Left lobe of liver (tissue), 2 donors: ENCODE results near the gene CUBN. TPM values are rescaled to one million over a fixed set of nuclear protein-coding genes. Genes with fewer than 3 reads are reported as not detected.
A peak's percentile ranks its signal among the peaks of the same experiment; 100 is the strongest.

ENCODE experiments used
- ATAC-seq: fragments of 200-7000 bp; cut with Tn5 transposase; one replicate; pipeline ENCODE4 v1.9.1; 2020; ENCODE audit warnings: mild to moderate bottlenecking, moderate library complexity
- DNase-seq: peaks from one replicate; pipeline ENCODE4 v3.0.0-alpha.2; 2020; ENCODE audit warnings: low spot score
- total RNA-seq: library from RNA; stranded (reverse); gene quantifications from one replicate; pipeline ENCODE4 v1.2.1, GENCODE V29; 2021
- donor health status: DM: no; HTN: no; CAD: no; lungs with moderate emphysema.
- donor health status: DM: no; HTN: yes; CAD: no.

The CUBN gene
- total RNA-seq, 1 donor from 2014 or later, result 0.25 TPM

- DNase-seq, result no peak
Observed at GRCh38 chr10:16931930-16932329, 197.7 kb downstream of the CUBN start.

DNA sequence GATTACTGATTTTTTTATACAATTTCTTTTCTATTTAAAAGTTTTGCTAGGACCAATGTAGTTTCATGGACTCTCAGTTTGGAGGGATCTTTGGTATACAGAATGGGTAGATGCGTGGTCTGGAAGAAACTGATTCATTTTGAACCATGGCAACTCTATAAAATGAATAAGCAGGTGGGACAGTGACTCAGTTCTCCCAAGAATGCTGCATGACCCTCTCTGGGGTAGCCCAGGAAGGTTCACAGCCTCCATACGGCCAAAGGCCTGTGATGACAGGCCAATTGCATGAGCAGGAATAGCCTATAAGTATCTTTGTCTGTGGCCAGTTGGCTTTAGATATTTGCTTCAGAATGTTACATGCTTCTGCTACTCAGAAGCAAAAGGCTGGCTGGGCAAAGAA is 199.1 kb downstream of the CUBN start:
- no peak for DNase-seq
- ATAC-seq, result no peak

More at GRCh38 chr10:16931930-16932329, 197.7 kb downstream of the CUBN start:
- no peak for ATAC-seq

DNA sequence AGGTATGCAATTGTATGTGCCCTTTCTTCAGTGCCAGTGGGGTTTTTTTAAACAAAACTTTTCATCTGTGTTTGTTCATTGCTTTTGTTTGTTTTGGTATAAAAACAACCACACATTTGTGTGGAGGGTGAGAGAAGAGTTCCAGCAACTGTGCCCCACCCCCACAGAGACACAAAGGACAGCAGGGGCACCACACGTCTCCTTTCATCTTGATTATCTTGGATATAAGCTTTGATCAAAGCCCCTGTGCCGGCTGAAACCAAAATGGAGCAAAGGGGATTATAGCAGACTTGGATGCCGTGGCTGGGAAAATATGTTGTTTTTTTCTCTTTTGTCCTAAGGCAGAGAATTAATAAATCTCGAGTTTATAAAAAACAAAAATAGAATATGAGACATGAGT is 200.5 kb downstream of the CUBN start:
- no peak for DNase-seq
- ATAC-seq, result no peak

DNA sequence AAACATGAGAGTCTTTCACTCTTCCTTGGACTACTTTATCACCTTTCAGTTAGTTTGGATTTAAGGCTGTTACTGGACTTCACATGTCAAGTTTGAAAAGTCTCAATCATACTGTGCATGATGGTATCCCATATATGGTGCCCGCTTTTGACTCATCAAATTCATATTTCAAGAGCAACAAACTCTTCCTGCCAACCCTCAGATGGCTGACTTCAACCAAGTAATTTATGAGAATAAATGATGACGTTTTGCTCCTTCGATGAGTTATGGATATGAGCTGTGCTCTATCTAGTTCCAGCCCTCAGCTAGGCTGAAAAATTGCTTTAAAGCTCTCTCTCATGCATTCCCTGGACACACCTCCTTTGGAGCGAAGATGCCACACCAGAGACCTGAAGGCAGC is 202.1 kb downstream of the CUBN start:
- ATAC-seq (no peak), DNase-seq (no peak)

DNA sequence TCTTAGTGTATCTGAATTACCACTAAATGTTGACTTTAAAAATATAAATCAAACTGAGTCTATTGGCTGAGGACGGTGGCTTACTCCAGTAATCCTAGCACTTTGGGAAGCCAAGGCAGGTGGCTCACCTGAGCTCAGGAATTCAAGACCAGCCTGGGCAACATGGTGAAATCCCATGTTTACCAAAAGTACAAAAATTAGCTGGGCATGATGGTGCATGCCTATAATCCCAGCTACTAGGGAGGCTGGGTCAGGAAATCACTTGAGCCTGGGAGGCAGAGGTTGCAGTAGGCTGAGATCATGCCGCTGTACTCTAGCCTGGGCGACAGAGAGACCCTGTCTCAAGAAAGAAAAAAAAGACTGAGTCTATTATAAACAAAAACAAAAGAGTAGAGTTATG is 205.9 kb downstream of the CUBN start:
- no peak for DNase-seq
- no peak for ATAC-seq

- no peak for DNase-seq
- no peak for ATAC-seq
Observed at GRCh38 chr10:16923309-16923708, 206.3 kb downstream of the CUBN start.

DNA sequence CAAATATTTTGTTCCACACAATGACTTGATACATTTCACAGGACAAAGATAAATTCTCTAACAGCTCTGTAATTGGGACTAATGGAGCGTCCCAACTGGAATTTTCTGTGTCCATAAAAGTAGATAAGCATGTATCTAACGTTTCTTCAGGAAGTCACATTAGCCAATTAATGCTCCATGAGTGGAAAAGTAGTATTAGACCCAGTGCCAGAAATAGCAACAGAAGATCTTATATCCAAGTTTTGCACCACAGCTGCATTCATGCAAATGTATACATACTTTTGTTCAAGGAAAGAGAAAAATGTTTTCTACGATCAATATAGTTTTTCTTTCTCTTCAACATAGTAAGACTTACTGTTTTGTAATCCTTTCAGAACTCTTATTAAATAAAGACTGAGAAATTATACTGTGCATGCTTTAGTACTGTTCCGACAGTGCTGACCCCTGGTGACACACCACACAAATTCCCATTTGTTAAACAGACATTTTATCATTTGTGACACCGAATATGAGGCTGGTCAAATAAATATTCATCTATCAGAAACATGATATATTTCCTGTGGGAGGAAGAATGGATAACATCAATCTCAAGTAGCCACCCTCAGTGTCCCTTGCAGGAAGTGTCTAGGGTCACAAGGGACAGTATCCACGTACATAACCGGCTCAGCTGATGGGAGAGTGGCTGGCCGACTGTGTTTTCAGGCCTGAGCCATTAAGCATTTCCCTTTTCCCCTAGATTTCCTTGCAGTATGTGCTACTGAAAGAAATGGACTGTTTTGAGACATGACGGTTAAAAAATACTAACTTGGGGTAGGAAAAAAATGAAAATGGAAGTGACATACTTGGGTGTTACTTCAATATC is 210.3 kb downstream of the CUBN start:
- ATAC-seq (no peak), DNase-seq (no peak)

- DNase-seq (no peak), ATAC-seq (no peak)
Observed at GRCh38 chr10:16916496-16916895, 213.1 kb downstream of the CUBN start.

DNA sequence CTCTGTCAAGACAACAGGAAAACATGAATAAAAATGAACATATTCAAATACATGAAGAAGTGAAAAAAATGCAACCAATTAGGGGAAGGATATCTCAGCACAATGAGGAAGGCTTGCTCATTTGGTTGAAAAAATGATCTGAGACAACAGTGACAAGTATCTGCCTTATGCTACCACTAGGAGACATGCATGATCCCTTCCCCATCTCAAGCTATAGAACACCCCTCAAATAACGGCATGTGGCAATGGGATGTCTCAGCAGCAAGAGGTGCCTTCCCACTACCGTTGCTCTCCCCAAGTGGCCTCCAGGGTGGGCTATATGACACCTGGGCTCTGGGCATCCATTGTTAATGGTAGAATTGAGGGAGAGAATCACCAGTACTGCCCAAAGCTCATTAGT is 214.3 kb downstream of the CUBN start:
- ATAC-seq, result no peak
- no peak for DNase-seq

GRCh38 chr10:16913266-16913665 is 216.3 kb downstream of the CUBN start:
- ATAC-seq, result no peak
- no peak for DNase-seq

DNA sequence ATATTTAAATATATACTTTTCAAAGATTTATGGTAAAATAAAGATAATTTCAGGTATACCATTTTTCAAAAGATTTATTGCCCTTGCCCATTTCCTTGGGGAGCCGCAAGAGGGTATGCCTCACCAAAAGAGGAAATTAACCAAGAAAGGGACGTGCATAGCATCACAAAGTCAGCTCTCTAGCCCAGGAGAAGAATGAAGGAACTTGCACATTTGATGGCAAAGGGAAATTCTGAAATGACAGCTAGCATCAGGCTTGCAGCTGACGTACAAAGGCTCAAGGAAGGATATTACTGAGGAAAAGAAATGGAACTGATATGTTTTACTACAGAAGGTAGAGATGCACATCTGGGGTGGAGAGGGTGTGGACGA is 218.8 kb downstream of the CUBN start:
- ATAC-seq (no peak), DNase-seq (no peak)

DNA sequence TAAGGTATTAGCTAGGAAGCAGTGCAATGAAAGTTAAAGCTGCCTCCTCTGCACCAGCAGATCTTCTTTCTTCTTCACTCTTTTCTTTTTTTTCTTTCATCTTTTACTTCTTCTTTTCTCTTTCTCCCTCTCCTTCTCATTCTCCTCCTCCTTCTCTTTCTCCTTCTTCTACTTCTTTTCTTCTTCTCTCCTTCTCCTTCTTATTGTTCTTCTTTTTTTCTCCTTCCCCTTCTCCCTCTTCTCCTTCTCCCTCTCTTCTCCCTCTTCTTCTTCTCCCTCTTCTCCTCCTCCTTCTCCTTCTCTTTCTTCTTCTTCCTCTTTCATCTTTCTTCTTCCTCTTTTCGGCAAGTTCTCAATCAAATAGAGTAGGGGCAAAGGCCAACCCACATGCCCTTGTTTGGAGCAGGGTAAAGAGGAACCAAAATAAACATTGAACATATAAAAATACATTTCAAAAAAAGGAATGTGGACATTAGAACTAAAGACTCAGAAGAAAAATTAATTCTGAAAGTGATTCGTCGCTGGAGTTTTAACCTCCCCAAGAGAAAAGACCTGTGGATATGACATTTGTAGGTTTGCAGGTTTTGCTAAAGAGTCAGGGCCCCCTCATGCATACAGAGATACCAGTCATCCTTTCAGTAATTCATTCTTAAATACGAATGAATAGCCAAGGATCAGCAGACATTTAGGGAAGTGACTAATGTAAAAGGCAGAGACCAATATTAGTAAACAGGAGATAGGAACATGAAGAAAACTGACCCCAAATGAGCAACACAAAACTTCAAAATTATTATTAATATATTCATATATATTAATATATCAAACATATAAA is 219.4 kb downstream of the CUBN start:
- ATAC-seq (no peak), DNase-seq (no peak)

GRCh38 chr10:16909271-16909767 is 220.3 kb downstream of the CUBN start:
- ATAC-seq (no peak), DNase-seq (no peak)

DNA sequence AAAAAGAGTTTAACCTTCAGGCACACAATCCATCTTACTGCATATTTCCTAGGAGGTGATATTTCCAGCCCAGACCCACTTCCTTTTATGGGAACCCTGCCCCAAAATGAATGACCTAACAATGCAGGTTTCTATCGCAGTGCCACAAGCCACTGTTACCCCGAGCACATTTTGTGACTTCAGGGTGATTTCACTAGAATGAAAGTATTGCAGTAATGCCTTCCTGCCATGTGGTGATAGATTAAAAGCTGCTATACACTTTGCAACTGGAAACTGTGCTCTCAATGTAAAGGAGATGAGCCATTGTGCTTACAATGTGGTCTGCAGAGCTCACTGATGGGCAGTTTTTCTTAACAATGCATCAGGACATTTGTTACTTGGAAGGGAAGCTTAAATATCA is 221.9 kb downstream of the CUBN start:
- DNase-seq, result no peak
- ATAC-seq, result no peak

- no peak for ATAC-seq
- no peak for DNase-seq
Observed at GRCh38 chr10:16905320-16905719, 224.3 kb downstream of the CUBN start.

DNA sequence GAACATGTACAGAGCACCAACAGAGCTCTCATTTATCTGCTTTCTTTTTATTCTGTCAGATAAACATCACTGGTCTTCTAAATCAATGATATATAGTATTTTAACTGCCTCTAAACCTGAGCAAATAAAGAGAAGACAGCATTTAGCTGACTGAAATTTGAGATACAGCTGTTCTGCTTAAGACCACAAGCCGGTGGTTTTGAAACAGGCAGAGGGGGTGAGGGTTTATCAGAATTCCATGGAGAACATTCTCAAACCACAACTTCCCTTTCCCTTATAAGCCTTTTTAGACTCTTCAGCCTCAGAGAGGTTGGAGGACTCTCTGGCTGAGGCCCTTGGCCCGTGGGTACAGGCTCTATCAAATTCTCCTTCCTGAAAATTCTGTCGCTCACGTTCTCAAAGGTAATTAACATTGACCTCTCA is 225.0 kb downstream of the CUBN start:
- DNase-seq, result no peak

GRCh38 chr10:16904049-16904448 is 225.6 kb downstream of the CUBN start:
- ATAC-seq, result no peak
- no peak for DNase-seq

More for the DNA sequence above, 225.0 kb downstream of the CUBN start:
- no peak for ATAC-seq

- no peak for DNase-seq
- ATAC-seq, result no peak
Observed at GRCh38 chr10:16902606-16903005, 227.0 kb downstream of the CUBN start.

GRCh38 chr10:16901106-16901505 is 228.5 kb downstream of the CUBN start:
- DNase-seq (no peak), ATAC-seq (no peak)

DNA sequence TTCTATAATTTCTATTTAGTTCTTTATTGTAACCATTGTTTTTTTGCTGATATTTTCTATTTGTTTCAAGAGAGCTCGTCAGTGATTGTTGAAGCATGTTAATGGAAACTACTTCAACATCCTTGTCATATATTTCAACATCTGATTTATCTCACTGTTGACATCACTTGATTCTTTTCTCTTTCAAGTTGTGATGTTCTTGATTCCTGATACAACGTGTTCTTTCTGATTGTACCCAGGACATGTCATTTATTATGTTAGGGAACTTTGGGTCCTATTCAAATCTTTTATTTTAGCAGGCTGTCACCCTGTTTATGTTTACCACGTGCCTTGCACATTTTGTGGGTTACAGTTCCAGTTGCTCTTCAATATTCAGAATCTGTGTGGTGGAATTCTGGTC is 232.6 kb downstream of the CUBN start:
- ATAC-seq (no peak), DNase-seq (no peak)

DNA sequence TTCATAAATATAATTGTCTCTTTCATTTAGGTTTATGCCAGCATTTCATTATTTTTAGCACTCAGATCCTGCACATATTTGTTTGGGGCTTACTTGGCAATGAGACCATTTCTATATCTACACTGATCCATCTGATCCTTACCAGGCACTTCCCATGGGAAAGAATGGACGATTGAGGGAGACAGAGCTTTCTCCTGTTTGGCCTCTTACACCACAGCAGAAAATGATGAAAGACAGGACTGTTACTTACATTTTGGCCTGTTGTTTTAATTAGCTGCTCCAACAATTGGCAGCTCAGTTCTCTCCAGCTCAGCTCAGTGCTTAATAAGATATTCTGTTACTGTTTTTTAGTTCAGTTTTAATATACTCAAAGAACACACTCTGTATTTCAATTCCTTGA is 234.8 kb downstream of the CUBN start:
- DNase-seq (no peak), ATAC-seq (no peak)

GRCh38 chr10:16893664-16894063 is 235.9 kb downstream of the CUBN start:
- no peak for DNase-seq
- ATAC-seq, result peak; percentile 33
